LoVo (cell line): ENCODE data around the gene KLF12.

Source experiments
- DNase-seq: peaks from one replicate; pipeline ENCODE4 v3.0.0-alpha.2; 2016; ENCODE audit warnings: low spot score

The KLF12 gene

DNA sequence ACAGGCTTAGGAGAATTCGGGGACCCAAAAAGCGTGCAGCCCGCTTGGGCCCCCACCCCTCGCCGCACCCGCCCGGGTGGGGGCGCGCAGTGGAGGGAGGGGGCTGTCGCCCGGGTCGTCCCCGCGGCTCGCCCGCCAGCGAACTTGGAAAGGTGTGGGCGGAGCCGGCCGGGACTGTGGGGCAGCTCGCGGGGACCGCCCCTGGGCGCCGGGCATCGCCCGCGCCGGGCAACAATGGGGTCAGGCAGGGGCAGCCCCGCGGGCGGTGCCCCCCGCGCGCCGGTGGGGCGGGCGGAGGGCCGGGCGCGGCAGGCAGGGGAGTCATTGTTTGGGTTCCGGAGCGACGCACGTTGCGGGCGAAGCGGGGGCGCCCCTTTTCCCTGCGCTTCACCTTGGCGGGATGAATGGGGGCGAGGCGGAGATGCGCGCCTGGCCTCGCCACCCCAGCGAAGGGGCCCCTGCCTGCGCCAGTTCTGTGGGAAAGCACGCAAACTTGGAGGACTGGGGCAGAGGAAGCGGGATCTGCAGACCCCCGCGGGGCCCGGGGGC, 647 bp upstream of the KLF12 start:
- peak; percentile 50 for DNase-seq

DNA sequence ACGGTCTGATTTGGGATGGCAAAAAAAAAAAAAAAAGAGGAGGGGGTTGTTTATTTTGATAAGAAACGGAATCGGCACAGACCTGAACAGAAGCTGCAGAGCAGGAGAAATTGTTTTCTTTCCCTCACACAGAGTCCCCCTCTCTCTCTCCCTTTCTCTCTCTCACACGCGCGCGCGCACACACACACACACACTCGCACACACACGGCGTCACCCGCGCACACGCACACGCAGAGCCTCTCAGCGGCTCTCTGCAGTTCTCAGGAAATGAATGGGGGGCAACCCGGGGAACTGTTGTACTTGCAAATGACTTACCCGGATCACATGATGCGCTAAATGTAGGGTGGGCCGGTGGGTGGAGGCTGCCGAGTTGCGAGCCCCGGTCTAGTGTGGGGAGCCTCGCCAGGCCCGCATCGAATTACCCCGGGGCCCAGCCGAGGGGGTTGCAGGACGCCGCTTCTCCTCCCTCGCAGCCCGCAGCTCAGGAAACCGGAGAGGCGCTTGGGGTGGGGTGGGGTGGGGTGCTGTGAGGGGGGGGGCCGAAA, 475 bp downstream of the KLF12 start:
- DNase-seq: peak; percentile 22

DNA sequence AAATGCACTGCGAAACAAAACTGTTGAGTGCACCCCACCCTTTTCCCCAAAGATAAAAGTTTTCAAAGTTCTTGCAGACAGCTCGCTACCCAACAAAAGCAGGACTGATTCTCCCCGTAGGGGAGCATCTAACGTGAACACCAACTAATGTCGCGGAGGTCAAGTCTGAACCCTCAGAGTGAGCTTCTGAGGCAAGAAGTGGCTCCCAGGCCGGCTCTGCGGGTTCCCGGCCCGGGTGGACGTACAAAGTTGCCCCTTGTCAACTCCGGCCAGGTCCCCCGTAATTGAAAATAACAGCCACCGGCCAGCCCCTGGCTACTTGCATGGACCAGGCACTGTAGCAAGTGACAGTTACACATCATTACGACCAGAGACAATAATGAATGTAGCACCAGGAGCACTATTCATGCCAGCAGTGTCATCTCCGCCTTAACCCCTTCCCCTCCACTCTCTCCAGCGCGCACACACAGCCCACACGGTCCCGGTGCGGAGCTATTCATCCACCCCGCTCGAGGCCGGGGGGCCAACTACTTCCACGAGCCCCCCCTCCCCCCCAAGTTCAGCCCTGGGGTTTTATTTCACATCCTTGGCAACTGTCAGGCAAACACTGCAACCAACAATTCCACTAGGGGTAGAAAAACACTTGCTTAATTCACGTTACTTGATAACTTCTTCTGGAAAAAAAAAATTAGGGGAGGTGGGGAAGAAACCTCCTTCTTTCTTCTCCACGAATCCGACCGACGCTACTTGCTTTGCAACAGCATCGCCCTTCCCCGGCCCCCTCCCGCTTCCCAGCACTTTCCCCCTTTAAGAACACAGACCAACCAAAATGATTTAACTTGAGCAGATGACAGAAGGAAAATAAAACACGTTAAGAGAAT, 1.2 kb downstream of the KLF12 start:
- no peak for DNase-seq

DNA sequence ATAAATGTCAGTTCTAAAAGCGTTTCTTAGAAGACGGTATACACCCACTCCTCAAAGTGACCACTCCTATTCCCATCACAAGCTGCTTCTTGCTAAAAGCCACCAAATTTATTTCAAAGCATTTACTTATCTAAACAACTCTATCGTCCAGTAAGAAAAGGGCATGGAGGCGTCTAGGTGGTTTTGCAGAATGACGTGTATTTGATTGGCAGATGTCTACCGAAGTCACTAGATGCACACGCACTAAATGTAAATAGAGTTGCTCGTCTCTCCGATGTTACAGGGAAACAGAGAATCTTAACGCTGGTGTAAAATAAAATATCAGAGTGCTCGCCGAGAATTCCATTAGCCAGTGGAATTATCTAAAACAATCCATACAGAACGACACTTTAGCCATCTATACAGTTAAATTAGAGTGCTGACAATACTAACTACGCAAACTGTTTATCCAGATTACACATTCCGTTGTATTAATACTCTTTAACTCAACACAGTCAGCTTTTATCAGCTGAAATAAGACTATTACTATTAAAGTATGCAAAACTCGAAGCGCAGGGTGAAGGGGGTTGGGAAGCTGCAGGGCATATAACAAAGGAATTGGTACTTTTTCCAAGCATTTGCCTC, 1.9 kb downstream of the KLF12 start:
- DNase-seq: no peak

DNA sequence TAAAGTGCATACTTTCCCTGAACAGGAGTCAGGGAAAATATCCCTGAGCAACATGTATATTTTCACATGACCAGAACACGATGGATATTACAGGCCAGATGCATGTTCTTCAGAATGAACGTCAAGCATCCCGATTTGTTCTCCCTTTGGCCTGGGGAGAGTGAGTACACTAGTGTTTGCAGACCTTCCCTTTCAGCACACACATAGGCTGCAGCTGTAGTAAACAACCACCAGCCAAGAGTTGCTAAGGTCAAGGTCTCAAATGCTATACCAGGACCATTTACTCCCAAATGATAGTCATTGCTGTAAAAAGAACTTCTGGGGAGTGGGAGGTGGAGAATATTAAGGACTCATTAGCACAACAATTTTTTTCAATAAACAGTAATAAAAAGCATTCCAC, 3.0 kb downstream of the KLF12 start:
- DNase-seq: no peak

DNA sequence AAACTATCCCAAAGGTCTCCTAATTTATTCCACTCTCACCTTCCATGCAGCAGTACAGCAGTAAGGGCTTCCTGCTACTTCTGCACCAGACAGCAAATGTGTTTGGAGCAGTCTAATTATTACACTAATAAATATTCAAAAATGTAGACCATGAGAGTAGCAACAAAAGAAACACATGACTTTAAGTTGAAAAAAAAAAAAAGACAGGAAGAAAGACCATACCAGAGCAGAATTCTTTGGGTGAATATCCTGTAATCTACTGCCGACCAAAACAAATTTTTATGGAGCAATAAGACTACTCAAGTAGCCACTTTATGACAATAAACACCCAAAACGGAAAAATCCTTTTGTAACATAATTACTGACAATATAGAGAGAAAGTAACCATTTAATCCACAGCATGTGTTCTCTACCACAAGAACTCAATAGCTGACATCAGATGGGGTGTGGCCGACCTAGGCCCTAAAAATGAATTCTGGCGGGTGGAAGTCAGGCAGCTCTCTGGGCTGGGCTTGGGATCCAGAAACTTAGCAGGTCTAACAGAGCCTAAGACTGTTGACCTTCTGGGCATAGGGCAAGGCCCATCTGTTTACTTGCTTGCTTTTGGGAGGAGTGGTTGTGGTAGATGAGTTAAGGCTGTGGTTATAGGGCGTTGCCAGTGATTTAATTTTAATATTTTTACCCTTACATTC, 4.6 kb downstream of the KLF12 start:
- DNase-seq: peak; percentile 44

DNA sequence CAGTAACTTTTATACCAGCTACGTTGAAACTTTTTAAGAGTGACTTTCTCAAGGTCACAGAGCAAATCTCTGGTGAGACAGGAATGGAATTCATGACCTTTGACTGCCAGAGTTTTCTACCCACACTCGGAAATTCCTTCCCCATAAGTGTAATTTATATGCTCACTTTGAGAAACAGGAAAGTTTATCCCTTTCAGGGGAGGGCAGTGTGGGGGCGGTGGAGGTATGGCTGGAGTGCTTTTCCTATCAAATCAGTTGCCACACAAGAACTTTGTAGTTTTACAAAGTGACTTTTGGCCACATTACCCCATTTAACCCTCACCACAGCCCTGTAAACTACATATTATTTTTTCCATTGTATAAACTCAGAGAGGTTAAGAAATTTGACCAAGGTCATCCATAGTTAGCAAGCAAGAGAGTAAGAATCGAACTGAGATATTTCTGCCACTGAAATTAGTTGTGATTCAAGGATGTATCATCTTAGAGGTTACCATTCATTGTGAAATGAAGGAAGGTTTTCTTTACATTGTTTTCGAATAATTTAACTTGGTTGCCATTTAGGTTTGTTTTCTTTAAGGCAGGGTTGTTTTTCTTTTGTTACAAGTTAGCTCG, 5.9 kb downstream of the KLF12 start:
- no peak for DNase-seq

DNA sequence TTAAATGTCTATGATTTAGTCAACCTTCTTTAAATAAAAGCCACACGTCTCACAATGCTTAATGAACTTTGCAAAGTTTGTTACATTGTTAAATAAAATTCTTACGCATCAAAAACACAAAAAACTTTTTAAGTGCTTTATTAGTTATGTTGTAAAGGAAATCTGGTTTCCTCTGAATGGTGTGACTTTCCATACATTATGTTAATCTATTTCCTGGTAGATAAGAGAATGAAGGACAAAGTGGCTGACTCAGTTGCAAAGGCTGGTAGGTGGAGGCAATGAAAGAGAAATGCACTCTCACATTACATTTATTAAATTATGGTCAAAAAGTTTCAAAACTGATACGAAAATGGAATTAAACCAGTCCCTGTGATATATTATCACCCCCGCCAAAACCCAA, 15.9 kb downstream of the KLF12 start:
- no peak for DNase-seq

DNA sequence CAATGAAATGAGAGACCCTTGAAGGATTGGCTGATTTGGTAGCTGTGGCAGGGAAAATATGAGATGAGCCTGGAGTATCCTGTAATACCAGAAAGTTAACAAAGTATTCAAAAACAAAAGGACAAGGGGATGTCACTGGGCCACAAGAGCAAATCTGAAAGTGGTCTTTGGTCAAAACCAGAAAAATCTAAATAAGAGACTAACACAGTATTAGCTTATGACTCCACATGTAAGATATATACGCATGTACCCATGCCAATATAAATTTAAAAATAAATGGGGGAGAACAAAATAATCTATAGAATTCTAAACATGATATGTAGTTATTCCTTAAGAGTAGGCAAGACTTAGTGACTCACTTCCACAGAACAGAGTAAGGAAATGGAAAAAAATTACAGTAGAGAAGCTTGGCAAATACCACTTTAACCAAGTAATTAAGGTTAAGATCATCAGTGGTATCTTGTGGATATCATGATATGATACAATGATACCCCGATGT, 16.9 kb downstream of the KLF12 start:
- no peak for DNase-seq

DNA sequence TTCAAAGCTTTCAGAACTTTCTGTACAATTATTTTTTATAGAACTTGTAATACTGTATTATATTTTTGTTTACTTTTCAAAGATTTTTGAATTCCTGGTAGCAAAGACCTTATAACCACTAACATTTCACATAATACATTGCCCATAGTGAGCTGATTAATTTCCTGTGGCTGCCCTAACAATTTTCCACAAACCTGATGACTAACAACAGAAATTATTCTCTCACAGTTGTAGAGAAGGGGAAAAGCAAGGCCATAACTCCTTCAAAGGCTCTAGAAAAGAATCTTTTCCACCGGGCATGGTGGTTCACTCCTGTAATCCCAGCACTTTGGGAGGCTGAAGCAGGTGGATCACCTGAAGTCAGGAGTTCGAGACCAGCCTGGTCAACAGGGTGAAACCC, 19.1 kb downstream of the KLF12 start:
- DNase-seq: no peak

DNA sequence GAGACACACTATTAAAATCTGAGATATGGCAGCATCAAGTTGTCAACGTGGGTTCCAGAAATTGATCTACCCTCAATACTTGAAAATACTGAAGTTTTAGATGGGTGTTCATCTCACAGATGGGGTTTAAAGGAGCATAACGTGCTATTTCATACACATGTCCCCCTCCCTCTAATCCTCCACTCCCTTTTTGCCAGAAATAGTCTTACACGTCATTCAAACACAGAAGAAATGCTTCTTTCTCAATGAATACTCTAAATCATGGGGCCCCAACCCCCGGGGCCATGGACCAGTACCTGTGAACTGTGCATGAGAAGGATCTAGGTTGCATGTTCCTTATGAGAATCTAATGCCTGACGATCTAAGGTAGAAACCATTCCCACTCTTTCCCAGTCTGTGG, 19.6 kb downstream of the KLF12 start:
- no peak for DNase-seq

DNA sequence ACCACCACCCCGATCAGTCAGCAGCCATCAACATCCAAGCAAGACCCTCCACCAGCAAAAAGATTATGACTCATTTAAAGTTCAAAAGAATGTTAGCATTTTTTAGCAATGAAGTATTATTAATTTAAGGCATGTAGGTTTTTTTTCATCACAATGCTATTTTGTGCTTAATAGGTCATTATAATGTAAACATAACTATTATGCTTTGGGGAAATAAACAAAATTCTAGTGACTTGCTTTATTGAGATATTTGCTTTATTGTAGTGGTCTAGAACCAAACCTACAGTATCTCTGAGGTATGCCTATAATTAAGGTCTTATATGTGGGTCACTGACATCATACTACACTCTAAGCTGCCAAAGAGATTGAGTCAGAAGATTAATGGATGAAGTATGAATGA, 20.0 kb downstream of the KLF12 start:
- DNase-seq: no peak

DNA sequence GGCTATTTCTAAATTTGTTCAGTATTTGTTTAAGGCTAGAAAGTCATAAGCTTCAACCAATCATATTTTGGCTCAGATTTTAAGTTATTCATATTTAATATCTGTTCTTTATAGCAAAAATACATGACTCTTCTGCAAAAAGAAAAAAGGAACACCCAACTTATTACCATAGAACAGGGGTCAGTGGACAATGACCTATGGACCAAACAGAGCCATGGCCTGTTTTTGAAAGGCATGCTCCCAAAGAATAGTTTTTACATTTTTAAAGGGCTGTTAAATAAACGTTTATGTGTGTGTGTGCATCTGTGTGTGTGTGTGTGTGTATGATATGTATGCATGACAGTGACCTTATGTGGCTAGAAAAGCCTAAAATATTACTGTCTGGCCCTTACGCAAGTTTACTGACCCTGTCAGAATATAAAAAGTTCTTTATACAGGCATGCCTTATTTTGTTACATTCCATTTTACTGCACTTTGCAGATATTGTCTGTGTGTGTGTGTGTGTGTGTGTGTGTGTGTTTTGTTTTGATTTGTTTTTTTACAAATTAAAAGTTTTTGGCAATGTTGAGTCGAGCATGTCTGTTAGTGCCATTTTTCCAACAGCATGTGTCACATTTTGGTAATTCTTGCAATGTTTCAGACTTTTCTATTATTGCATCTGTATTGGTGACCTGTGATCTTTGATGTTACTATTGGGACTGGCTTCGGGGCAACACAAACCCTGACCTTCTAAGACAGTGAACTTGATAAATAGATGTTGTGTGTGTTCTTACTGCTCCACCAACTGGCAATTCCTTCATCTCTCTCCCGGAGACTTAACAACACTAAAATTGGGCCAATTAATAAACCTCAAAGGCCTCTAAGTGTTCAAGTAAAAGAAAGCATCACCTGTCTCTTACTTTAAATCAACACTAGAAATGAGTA, 22.0 kb downstream of the KLF12 start:
- no peak for DNase-seq

DNA sequence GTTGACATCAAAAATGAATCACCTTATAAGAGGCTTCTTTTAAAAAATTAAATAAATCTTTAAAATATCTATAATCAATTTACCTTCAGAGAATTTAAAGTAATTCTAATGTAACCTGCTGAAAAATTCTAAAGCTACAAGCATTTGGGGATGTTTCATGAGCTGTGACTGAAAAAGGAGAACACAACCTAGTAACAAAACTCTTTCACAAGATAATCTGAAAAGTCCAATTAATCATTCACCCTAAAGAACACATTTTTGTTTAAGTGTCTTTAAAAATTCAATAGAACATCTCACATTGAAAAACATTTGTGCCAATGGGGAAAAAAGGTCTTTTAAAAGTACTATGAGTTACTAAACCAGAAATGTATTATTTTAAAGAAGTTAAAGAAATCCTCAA, 22.8 kb downstream of the KLF12 start:
- no peak for DNase-seq

DNA sequence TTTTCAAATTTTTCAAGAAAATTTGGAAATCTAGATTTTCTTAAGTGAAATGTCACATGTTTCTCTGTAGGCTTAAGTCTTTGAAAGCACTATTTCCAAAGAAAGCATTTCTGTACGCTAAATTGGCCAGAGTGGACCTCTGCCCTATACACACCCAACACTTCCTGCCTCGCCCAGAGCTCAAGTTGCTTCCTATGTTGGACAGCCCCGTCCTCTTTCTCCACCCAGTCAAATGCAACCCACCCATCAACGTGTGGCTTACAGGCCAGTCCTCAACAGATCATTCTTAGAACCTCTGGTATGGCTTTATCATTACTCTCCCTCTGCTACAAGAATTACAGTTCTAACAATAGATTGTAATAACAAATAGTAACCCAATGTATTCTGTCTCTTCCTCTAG, 24.2 kb downstream of the KLF12 start:
- DNase-seq: peak; percentile 43

DNA sequence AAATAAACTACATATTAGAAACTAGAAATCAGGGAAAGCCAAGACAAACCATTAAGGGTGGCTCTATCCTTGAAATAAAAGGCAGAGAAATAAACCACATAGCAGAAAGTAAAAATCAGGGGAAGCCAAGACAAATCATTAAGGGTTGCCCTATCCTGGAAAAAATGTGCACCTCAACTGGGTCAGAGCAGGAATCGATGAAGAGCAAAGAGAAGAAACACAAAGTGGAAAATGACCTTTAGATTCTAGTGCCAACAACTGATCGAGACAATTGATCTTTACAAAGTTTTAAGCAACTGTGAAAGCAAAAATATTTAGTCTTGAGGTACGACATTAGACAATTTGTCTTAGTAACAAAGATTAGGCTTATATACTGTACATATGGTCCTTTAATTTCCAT, 26.6 kb downstream of the KLF12 start:
- no peak for DNase-seq

DNA sequence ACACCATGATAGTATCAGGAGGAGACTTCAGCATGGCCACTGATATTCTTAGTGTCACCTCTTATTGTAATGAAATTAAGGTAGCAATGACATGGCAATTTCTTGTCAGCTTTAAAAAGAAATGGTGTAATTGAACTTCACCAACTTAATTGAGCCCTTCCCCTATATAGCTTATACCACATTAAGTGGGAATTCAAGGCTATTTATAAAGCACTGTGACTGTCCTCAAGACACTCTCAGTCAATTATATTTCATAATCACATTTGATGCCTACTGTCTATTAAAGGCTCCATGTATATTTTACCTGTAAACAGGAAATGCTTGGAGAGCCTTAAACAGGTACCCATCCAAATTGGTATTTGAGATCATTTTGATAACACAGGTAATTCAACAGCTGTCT, 28.3 kb downstream of the KLF12 start:
- no peak for DNase-seq

DNA sequence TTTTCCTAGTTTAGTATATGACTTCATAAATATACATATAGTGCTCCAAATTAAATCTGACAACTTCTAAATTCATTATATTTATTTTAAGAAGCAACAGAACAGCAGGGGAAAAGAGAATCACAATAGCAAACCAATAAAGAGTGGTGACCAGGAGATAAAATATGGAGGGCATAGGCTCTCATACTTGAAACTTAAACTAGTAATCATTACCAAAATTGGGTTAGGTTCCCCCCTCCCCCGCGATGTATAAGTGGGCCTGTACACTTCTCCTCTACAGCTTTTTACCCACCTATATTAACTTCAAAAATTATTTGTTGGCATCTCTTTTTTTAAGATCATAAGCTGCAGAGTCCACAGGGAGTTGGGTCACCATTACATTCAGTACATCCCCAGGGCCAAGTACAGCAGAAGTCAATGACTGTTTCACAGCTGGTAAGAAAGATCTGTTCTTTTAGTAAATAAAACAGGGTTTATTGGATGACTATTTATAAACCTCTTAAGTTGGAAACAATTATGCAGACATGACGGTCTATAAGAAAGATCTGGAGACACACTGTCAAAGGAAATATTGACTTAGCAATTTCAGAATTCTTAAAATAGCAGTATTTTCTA, 29.4 kb downstream of the KLF12 start:
- DNase-seq: no peak

DNA sequence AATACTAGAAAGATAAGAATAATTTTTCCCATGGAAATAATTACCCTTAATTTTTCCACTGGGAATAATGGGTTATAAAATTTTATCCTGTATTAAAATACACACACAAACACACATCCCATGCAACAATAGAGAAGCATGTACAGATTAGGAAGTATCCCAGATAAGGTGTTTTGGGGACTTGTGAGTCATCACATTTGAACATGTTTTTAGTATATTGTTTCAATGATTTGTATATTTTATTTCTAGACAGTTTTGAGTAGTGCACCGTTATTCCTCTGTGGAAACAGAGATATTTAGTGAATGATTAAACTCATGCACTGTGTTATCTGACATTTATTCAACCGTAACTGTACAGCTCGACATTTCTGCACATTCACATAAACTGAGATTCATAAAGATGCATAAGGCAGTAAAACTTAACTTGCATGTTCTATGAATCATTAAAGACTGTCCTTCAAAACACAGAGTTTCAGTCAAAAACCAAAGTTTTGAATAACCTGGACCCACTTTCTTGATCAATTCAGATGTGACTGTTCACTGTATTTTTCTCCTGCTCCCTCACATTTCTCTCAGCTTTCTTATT, 30.1 kb downstream of the KLF12 start:
- DNase-seq: no peak

DNA sequence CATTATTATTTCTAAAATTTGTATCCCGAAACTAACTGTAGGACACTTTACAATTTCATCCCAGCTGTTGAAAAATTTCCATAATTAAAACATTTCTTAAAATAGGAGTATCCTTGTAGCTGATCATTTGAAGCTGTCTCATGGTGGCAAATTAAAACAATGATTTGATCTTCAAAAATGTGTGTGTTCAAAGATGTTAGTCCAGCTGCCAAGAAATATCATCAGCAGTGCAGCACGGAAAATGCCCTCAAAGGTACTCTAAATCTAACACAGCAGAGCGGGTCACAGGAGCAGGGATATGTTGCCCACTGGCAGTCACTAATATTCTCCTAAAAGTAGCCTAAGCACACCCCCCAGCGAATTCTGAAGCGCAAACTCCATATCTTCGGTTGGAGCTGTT, 31.0 kb downstream of the KLF12 start:
- no peak for DNase-seq
